NCI-H2081 (cell line): ENCODE measurements around the gene MOSMO.
"Not testable (repeated sequence)": the region's sequence is repeated elsewhere in the genome, so short reads cannot be mapped to it uniquely, and the experiment has no call there.

Experiments
- DNase-seq, 2 experiments: peaks; one replicate each; lab custom pipeline; 2025; lab: John Stamatoyannopoulos, UW

The MOSMO gene

GRCh38 chr16:22093331-22093730 lies 85.4 kb downstream of the MOSMO start:
- no peak for DNase-seq

GRCh38 chr16:22093996-22094395 lies 86.1 kb downstream of the MOSMO start:
- DNase-seq: no peak

- DNase-seq: peak; percentile 56 to 61
These were observed 90.7 kb downstream of the MOSMO start for GRCh38 chr16:22098405-22099255.

- DNase-seq: no peak
These were observed 91.5 kb downstream of the MOSMO start for GRCh38 chr16:22099256-22099975.

GRCh38 chr16:22103441-22103840 lies 95.5 kb downstream of the MOSMO start:
- no peak for DNase-seq

GRCh38 chr16:22109258-22109898 lies 101.5 kb downstream of the MOSMO start:
- no peak for DNase-seq

GRCh38 chr16:22111629-22112028 lies 103.7 kb downstream of the MOSMO start:
- not testable (repeated sequence) for DNase-seq

GRCh38 chr16:22116095-22116700 lies 108.3 kb downstream of the MOSMO start:
- no peak for DNase-seq

GRCh38 chr16:22117609-22118008 lies 109.7 kb downstream of the MOSMO start:
- no peak for DNase-seq

- no peak for DNase-seq
These were observed 112.5 kb downstream of the MOSMO start for GRCh38 chr16:22120440-22120839.

GRCh38 chr16:22122239-22122638 lies 114.3 kb downstream of the MOSMO start:
- no peak for DNase-seq

GRCh38 chr16:22123146-22123545 lies 115.2 kb downstream of the MOSMO start:
- no peak for DNase-seq

- DNase-seq: no peak
These were observed 116.0 kb downstream of the MOSMO start for GRCh38 chr16:22123759-22124490.

GRCh38 chr16:22124583-22125284 lies 116.8 kb downstream of the MOSMO start:
- DNase-seq: no peak

- no peak for DNase-seq
These were observed 118.2 kb downstream of the MOSMO start for GRCh38 chr16:22126037-22126558.

GRCh38 chr16:22128537-22128936 lies 120.6 kb downstream of the MOSMO start:
- DNase-seq: not testable (repeated sequence)

- DNase-seq: no peak
These were observed 122.6 kb downstream of the MOSMO start for GRCh38 chr16:22130528-22130927.

- no peak for DNase-seq
These were observed 124.9 kb downstream of the MOSMO start for GRCh38 chr16:22132801-22133200.
